Measurements from ENCODE around the gene CTDSPL. TPM values are rescaled to one million over a fixed set of nuclear protein-coding genes. Genes with fewer than 3 reads are reported as not detected.
A peak's percentile ranks its signal among the peaks of the same experiment; 100 is the strongest.

The CTDSPL gene
- total and polyA plus RNA-seq, 2 of the 13 experiments (the other 11 are each of a cell fraction or from before 2014, with no cell fraction given): 26.1 to 142 TPM

DNA sequence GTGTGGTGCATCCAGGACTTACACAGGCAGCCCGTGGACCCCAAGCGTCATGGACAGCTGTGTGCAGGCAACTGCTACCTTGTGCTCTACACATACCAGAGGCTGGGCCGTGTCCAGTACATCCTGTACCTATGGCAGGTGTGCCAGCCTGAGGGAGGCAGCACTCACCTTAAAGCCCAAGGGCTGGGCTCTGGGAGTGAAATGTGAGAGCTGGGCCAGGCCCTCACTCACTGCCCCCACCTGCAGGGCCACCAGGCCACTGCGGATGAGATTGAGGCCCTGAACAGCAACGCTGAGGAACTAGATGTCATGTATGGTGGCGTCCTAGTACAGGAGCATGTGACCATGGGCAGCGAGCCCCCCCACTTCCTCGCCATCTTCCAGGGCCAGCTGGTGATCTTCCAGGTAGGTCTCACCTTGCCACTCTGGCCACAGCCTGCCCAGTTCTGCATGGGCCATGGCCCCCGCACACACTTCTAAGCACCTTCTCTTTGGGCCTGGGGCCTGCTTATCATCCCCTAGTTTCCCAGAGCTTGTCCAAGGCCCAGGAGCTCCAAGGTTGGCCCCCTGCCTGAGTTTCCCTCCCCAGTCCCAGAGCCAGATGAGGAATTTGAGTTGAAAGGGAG, 139.9 kb downstream of the CTDSPL start (continued):
- TF ChIP-seq, protein P1, sequence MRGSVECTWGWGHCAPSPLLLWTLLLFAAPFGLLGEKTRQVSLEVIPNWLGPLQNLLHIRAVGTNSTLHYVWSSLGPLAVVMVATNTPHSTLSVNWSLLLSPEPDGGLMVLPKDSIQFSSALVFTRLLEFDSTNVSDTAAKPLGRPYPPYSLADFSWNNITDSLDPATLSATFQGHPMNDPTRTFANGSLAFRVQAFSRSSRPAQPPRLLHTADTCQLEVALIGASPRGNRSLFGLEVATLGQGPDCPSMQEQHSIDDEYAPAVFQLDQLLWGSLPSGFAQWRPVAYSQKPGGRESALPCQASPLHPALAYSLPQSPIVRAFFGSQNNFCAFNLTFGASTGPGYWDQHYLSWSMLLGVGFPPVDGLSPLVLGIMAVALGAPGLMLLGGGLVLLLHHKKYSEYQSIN (CRISPR knock-in tag; IDR thresholded peaks at IDR 0.05; ENCODE audit: borderline replicate concordance): no peak
- TF ChIP-seq JUNB (CRISPR knock-in tag; IDR thresholded peaks at IDR 0.05; ENCODE audit: borderline replicate concordance) (no peak), RXRA (CRISPR knock-in tag; IDR thresholded peaks at IDR 0.05) (no peak), PHB2 (IDR thresholded peaks at IDR 0.05; ENCODE audit: partially characterized antibody) (no peak), MAZ (IDR thresholded peaks at IDR 0.05; ENCODE audit: borderline replicate concordance, low read depth, low read length) (no peak), MAZ (CRISPR knock-in tag; IDR thresholded peaks at IDR 0.05; ENCODE audit: low read depth) (no peak), ZSCAN21 (CRISPR knock-in tag; IDR thresholded peaks at IDR 0.05; ENCODE audit: borderline replicate concordance) (0 out of 2 replicates have a peak, but pooled peaks have one; percentile 25)
- TF ChIP-seq, protein P2, sequence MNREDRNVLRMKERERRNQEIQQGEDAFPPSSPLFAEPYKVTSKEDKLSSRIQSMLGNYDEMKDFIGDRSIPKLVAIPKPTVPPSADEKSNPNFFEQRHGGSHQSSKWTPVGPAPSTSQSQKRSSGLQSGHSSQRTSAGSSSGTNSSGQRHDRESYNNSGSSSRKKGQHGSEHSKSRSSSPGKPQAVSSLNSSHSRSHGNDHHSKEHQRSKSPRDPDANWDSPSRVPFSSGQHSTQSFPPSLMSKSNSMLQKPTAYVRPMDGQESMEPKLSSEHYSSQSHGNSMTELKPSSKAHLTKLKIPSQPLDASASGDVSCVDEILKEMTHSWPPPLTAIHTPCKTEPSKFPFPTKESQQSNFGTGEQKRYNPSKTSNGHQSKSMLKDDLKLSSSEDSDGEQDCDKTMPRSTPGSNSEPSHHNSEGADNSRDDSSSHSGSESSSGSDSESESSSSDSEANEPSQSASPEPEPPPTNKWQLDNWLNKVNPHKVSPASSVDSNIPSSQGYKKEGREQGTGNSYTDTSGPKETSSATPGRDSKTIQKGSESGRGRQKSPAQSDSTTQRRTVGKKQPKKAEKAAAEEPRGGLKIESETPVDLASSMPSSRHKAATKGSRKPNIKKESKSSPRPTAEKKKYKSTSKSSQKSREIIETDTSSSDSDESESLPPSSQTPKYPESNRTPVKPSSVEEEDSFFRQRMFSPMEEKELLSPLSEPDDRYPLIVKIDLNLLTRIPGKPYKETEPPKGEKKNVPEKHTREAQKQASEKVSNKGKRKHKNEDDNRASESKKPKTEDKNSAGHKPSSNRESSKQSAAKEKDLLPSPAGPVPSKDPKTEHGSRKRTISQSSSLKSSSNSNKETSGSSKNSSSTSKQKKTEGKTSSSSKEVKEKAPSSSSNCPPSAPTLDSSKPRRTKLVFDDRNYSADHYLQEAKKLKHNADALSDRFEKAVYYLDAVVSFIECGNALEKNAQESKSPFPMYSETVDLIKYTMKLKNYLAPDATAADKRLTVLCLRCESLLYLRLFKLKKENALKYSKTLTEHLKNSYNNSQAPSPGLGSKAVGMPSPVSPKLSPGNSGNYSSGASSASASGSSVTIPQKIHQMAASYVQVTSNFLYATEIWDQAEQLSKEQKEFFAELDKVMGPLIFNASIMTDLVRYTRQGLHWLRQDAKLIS (CRISPR knock-in tag; IDR thresholded peaks at IDR 0.05): no peak
- TF ChIP-seq, protein P3, sequence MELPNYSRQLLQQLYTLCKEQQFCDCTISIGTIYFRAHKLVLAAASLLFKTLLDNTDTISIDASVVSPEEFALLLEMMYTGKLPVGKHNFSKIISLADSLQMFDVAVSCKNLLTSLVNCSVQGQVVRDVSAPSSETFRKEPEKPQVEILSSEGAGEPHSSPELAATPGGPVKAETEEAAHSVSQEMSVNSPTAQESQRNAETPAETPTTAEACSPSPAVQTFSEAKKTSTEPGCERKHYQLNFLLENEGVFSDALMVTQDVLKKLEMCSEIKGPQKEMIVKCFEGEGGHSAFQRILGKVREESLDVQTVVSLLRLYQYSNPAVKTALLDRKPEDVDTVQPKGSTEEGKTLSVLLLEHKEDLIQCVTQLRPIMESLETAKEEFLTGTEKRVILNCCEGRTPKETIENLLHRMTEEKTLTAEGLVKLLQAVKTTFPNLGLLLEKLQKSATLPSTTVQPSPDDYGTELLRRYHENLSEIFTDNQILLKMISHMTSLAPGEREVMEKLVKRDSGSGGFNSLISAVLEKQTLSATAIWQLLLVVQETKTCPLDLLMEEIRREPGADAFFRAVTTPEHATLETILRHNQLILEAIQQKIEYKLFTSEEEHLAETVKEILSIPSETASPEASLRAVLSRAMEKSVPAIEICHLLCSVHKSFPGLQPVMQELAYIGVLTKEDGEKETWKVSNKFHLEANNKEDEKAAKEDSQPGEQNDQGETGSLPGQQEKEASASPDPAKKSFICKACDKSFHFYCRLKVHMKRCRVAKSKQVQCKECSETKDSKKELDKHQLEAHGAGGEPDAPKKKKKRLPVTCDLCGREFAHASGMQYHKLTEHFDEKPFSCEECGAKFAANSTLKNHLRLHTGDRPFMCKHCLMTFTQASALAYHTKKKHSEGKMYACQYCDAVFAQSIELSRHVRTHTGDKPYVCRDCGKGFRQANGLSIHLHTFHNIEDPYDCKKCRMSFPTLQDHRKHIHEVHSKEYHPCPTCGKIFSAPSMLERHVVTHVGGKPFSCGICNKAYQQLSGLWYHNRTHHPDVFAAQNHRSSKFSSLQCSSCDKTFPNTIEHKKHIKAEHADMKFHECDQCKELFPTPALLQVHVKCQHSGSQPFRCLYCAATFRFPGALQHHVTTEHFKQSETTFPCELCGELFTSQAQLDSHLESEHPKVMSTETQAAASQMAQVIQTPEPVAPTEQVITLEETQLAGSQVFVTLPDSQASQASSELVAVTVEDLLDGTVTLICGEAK (IDR thresholded peaks at IDR 0.05): no peak
- TF ChIP-seq, protein P3 (CRISPR knock-in tag; IDR thresholded peaks at IDR 0.05): no peak
- TF ChIP-seq, protein P4, sequence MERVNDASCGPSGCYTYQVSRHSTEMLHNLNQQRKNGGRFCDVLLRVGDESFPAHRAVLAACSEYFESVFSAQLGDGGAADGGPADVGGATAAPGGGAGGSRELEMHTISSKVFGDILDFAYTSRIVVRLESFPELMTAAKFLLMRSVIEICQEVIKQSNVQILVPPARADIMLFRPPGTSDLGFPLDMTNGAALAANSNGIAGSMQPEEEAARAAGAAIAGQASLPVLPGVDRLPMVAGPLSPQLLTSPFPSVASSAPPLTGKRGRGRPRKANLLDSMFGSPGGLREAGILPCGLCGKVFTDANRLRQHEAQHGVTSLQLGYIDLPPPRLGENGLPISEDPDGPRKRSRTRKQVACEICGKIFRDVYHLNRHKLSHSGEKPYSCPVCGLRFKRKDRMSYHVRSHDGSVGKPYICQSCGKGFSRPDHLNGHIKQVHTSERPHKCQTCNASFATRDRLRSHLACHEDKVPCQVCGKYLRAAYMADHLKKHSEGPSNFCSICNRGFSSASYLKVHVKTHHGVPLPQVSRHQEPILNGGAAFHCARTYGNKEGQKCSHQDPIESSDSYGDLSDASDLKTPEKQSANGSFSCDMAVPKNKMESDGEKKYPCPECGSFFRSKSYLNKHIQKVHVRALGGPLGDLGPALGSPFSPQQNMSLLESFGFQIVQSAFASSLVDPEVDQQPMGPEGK (CRISPR knock-in tag; IDR thresholded peaks at IDR 0.05): 0 out of 2 replicates have a peak, but pooled peaks have one; percentile 14

Measured in HepG2 (cell line).